ENCODE measurements around the gene CMTR1.
"Not testable (repeated sequence)": the region's sequence is repeated elsewhere in the genome, so short reads cannot be mapped to it uniquely, and the experiment has no call there.

Gene CMTR1

DNA sequence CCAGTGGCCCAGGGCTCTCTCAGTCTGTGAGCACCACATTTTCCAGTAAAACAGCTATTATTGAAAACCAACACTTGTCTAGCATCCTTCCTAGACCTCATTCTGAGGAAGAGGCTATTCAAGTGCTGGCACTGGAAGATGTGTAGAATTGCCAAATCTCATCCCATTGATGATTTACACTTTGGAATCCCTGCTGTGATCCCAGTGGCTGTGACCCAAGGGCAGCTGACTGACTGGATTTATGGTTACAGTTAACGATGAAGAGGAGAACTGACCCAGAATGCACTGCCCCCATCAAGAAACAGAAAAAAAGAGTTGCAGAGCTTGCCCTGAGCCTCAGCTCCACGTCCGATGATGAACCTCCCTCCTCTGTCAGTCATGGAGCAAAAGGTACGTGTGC lies 2.4 kb downstream of the CMTR1 start:
- H3K9me3 ChIP-seq (ENCODE audit: insufficient read depth, low read length): no peaks in the 10 kb centered on the region
- no peaks in the 10 kb centered on the region for H3K27me3 ChIP-seq (ENCODE audit: insufficient read depth, insufficient read length)
- peaks cover 2% of the 10 kb centered on the region for H3K4me1 ChIP-seq (ENCODE audit: insufficient read depth, insufficient read length)
- no peak for DNase-seq (ENCODE audit: low read depth, low spot score)
- no peak overlapping the region for H3K9ac ChIP-seq (ENCODE audit: insufficient read length, low read depth)
- TF ChIP-seq ZNF274 (IDR thresholded peaks at IDR 0.05; ENCODE audit: low read depth, low read length) (no peak), YY1 (IDR thresholded peaks at IDR 0.05; ENCODE audit: insufficient read depth, insufficient read length) (no peak), SUZ12 (IDR thresholded peaks at IDR 0.05; ENCODE audit: extremely low read depth, insufficient read depth, insufficient read length) (no peak)
- peaks cover 31% of the 10 kb centered on the region for H3K36me3 ChIP-seq (ENCODE audit: insufficient read depth, insufficient read length, low read length)
- no peak overlapping the region for H3K4me3 ChIP-seq (ENCODE audit: insufficient read length, low read depth)

- DNase-seq (ENCODE audit: low read depth, low spot score): no peak
- TF ChIP-seq ZNF274 (IDR thresholded peaks at IDR 0.05; ENCODE audit: low read depth, low read length) (no peak), YY1 (IDR thresholded peaks at IDR 0.05; ENCODE audit: insufficient read depth, insufficient read length) (no peak), SUZ12 (IDR thresholded peaks at IDR 0.05; ENCODE audit: extremely low read depth, insufficient read depth, insufficient read length) (no peak)
- no peaks in the 10 kb centered on the region for H3K27me3 ChIP-seq (ENCODE audit: insufficient read depth, insufficient read length)
Observed at GRCh38 chr6:37435816-37436215, 2.8 kb downstream of the CMTR1 start.

GRCh38 chr6:37438930-37439329 lies 5.9 kb downstream of the CMTR1 start:
- TF ChIP-seq YY1 (IDR thresholded peaks at IDR 0.05; ENCODE audit: insufficient read depth, insufficient read length) (no peak), ZNF274 (IDR thresholded peaks at IDR 0.05; ENCODE audit: low read depth, low read length) (no peak), SUZ12 (IDR thresholded peaks at IDR 0.05; ENCODE audit: extremely low read depth, insufficient read depth, insufficient read length) (no peak)
- Histone ChIP-seq H3K9me3 (ENCODE audit: insufficient read depth, low read length) (no peaks in the 10 kb centered on the region), H3K27me3 (ENCODE audit: insufficient read depth, insufficient read length) (no peaks in the 10 kb centered on the region), H3K4me3 (ENCODE audit: insufficient read length, low read depth) (no peak overlapping the region), H3K4me1 (ENCODE audit: insufficient read depth, insufficient read length) (peaks cover 2% of the 10 kb centered on the region), H3K36me3 (ENCODE audit: insufficient read depth, insufficient read length, low read length) (peaks cover 35% of the 10 kb centered on the region), H3K9ac (ENCODE audit: insufficient read length, low read depth) (no peak overlapping the region)
- DNase-seq (ENCODE audit: low read depth, low spot score): no peak

More at GRCh38 chr6:37435816-37436215, 2.8 kb downstream of the CMTR1 start:
- H3K9ac ChIP-seq (ENCODE audit: insufficient read length, low read depth): no peak overlapping the region
- H3K4me3 ChIP-seq (ENCODE audit: insufficient read length, low read depth): no peak overlapping the region
- H3K36me3 ChIP-seq (ENCODE audit: insufficient read depth, insufficient read length, low read length): peaks cover 32% of the 10 kb centered on the region
- peaks cover 2% of the 10 kb centered on the region for H3K4me1 ChIP-seq (ENCODE audit: insufficient read depth, insufficient read length)
- H3K9me3 ChIP-seq (ENCODE audit: insufficient read depth, low read length): no peaks in the 10 kb centered on the region

DNA sequence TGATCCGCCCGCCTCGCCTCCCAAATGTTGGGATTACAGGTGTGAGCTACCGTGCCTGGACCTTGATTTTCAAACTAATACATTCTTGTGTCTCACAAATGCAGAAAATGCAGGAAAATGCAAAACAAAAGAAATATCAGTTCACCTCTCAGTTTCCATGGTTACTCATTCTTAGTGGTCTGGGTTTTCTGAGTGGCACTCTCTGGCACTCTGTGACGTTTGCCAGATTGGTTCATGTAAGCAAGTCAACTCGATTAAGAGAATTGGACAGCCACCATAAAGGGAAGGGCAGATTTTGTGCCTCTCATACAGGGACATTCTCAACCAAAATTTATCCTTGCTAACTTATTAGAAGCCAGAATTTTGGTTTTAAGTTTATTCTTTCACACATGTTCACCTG lies 8.6 kb downstream of the CMTR1 start:
- Histone ChIP-seq H3K4me3 (ENCODE audit: insufficient read length, low read depth) (no peak overlapping the region), H3K4me1 (ENCODE audit: insufficient read depth, insufficient read length) (no peaks in the 10 kb centered on the region), H3K27me3 (ENCODE audit: insufficient read depth, insufficient read length) (no peaks in the 10 kb centered on the region), H3K9ac (ENCODE audit: insufficient read length, low read depth) (no peak overlapping the region), H3K9me3 (ENCODE audit: insufficient read depth, low read length) (no peaks in the 10 kb centered on the region), H3K36me3 (ENCODE audit: insufficient read depth, insufficient read length, low read length) (peaks cover 38% of the 10 kb centered on the region)
- no peak for TF ChIP-seq ZNF274 (IDR thresholded peaks at IDR 0.05; ENCODE audit: low read depth, low read length)
- TF ChIP-seq SUZ12 (IDR thresholded peaks at IDR 0.05; ENCODE audit: extremely low read depth, insufficient read depth, insufficient read length): no peak
- TF ChIP-seq YY1 (IDR thresholded peaks at IDR 0.05; ENCODE audit: insufficient read depth, insufficient read length): no peak
- DNase-seq (ENCODE audit: low read depth, low spot score): no peak

DNA sequence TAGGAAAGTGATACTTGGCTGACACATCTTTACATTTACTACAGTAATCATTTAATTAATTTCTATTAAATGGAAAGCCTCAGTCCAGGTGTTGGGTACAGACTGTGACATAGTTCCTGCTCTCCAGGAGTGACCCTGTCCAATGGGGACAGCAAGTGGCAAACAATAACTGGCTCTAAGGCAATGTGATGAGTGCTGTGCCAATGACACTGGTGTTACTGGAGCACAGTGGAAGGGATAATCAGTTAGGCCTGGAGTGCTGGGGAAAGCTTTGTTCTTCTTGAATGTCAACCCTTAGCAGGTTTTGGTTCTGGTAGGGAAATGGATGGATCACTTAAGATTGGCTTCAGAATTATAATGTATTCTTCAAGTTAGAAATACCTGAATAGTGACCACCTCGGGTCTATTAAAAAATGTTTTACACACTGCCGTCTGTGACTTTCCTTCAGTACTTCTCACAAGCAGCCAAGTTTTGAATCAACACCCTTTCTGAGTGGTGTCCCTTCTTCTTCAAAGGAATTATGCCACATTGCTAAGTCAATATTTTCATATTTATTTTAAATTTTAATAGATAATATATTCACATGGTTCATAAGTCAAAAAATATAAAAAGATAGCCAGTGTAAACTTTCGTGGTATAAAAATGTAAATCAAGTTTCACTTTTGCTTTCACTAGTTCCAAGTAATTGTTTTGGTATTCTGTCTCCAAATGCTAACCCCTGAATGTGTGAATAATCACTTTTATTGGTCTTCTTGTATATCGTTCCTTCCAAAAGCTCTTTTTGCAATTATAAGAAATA lies 9.6 kb downstream of the CMTR1 start:
- H3K4me1 ChIP-seq (ENCODE audit: insufficient read depth, insufficient read length): no peaks in the 10 kb centered on the region
- TF ChIP-seq SUZ12 (IDR thresholded peaks at IDR 0.05; ENCODE audit: extremely low read depth, insufficient read depth, insufficient read length): no peak
- TF ChIP-seq YY1 (IDR thresholded peaks at IDR 0.05; ENCODE audit: insufficient read depth, insufficient read length): no peak
- no peak for TF ChIP-seq ZNF274 (IDR thresholded peaks at IDR 0.05; ENCODE audit: low read depth, low read length)
- H3K27me3 ChIP-seq (ENCODE audit: insufficient read depth, insufficient read length): no peaks in the 10 kb centered on the region
- H3K36me3 ChIP-seq (ENCODE audit: insufficient read depth, insufficient read length, low read length): peaks cover 38% of the 10 kb centered on the region
- no peaks in the 10 kb centered on the region for H3K9me3 ChIP-seq (ENCODE audit: insufficient read depth, low read length)
- H3K9ac ChIP-seq (ENCODE audit: insufficient read length, low read depth): no peak overlapping the region
- no peak overlapping the region for H3K4me3 ChIP-seq (ENCODE audit: insufficient read length, low read depth)
- no peak for DNase-seq (ENCODE audit: low read depth, low spot score)

DNA sequence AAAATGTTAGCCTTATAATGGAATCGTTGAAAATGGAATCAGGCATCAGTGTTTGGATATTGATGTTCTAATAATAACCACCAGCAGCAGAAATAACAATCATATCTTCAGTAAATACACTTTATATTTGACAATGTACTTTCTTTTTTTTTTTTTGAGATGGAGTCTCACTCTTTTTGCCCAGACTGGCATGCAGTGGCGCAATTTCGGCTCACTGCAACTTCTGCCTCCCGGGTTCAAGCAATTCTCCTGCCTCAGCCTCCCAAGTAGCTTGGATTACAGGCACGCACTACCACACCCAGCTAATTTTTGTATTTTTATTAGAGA lies 10.2 kb downstream of the CMTR1 start:
- H3K36me3 ChIP-seq (ENCODE audit: insufficient read depth, insufficient read length, low read length): peaks cover 36% of the 10 kb centered on the region
- not testable (repeated sequence) for H3K9ac ChIP-seq (ENCODE audit: insufficient read length, low read depth); H3K4me1 ChIP-seq (ENCODE audit: insufficient read depth, insufficient read length); DNase-seq (ENCODE audit: low read depth, low spot score); H3K4me3 ChIP-seq (ENCODE audit: insufficient read length, low read depth); H3K27me3 ChIP-seq (ENCODE audit: insufficient read depth, insufficient read length); H3K9me3 ChIP-seq (ENCODE audit: insufficient read depth, low read length)

DNA sequence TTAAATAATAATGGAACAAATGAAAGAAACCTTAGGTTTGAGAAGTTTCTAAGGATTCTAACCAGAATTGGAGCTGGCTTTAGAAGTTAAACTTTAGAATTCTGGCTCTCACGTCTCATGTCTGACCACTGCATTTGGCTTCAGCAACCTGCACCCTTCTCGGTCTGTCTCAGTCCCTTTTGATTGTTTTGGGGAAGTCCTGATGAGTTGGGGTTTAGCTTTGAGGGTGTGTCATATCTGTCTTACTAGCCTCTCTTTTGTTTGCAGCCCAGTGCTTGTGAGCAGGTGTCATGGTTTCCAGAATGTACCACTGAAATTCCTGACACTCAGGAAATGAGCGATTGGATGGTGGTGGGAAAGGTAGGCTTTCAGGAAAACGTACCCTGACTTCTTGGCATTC lies 17.0 kb downstream of the CMTR1 start:
- peaks cover 77% of the 10 kb centered on the region for H3K36me3 ChIP-seq (ENCODE audit: insufficient read depth, insufficient read length, low read length)
- no peak for DNase-seq (ENCODE audit: low read depth, low spot score)
- no peaks in the 10 kb centered on the region for H3K27me3 ChIP-seq (ENCODE audit: insufficient read depth, insufficient read length)
- H3K4me3 ChIP-seq (ENCODE audit: insufficient read length, low read depth): no peak overlapping the region
- H3K4me1 ChIP-seq (ENCODE audit: insufficient read depth, insufficient read length): no peaks in the 10 kb centered on the region
- no peaks in the 10 kb centered on the region for H3K9me3 ChIP-seq (ENCODE audit: insufficient read depth, low read length)
- no peak for TF ChIP-seq YY1 (IDR thresholded peaks at IDR 0.05; ENCODE audit: insufficient read depth, insufficient read length)
- TF ChIP-seq ZNF274 (IDR thresholded peaks at IDR 0.05; ENCODE audit: low read depth, low read length): no peak
- no peak for TF ChIP-seq SUZ12 (IDR thresholded peaks at IDR 0.05; ENCODE audit: extremely low read depth, insufficient read depth, insufficient read length)
- H3K9ac ChIP-seq (ENCODE audit: insufficient read length, low read depth): no peak overlapping the region

All from NT2/D1 (cell line).